GM19324 (cell line): ENCODE measurements around the gene LRRC71.
"Not testable (repeated sequence)": the region's sequence is repeated elsewhere in the genome, so short reads cannot be mapped to it uniquely, and the experiment has no call there.

Experiments
- ATAC-seq: cut with Tn5 transposase; IDR thresholded peaks from one replicate; pipeline ENCODE4 v1.9.1; 2021; ENCODE audit warnings: mild to moderate bottlenecking, moderate library complexity; ENCODE audit not compliant: unreplicated experiment, low FRiP score

LRRC71 gene

DNA sequence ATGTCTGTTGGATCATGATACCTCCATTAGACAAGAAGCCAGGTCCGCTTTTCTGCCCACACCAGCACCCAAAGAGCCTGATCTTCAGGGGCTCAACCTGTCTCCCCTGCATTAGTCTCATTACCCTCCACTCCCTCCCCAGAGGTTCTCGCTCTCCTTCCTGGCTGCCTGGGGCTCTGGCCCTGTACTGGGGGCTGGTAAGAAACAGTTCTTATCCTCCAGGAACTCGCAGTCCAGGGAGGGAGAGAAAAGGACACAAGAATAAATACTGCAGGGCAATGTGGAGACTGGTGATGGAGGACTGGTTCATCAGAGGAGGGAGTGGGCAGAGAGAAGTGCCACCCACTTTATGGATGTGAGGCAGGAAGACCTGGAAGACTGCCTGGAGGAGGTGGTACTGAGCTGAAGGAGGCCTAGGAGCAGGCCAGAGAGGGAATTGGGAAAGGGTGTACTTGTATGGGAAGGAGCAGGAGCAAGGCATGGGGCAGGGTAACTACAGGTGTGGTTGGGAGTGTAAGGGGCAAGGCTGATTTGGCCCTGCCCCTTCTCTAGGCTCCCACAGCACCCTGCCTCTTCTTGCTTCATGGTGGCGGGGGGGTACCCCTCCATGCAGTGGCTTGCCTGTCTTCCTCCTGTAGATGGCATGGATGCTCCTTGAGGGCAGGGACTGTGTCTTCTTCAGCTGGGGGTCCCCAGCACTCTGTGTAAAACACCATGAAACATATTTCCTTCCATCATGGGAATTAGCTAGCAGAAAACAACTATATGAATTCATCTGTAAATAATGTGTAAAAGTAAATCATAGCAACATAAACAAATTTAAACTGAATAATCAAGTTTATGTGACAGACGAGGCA, 5.0 kb downstream of the LRRC71 start:
- ATAC-seq, result no peak

DNA sequence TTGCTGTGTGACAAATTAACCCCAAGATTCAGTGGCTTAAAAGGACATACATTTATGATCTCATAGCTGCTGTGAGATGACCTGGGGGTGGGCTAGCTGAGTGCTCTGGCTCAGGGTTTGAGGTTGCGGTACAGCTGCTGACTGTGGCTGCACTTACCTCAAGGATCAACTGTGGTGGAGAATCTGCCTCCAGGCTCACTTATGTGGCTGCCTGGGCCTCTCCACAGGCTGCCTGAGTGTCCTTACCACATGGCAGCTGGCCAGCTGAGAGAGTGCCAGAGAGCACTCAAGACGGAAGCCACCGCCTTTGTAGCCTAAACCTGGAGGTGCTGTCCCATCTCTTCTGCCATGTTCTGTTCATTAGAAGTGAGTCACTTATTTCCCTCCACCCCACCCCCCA, 5.7 kb downstream of the LRRC71 start:
- no peak for ATAC-seq

DNA sequence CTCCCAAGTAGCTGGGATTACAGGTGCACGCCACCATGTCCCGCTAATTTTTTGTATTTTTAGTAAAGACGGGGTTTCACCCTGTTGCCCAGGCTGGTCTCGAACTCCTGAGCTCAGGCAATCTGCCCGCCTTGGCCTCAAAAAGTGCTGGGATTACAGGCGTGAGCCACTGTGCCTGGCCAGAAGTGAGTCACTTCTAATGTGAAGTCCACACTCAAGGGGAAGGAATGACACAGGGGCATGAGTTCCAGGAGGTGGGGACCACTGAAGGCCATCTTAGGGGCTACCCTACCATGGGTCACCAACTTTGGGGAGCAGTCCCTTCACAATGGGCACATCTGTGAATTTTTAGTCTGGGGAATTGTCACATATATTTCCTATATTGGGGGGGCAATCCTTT, 6.3 kb downstream of the LRRC71 start:
- not testable (repeated sequence) for ATAC-seq

DNA sequence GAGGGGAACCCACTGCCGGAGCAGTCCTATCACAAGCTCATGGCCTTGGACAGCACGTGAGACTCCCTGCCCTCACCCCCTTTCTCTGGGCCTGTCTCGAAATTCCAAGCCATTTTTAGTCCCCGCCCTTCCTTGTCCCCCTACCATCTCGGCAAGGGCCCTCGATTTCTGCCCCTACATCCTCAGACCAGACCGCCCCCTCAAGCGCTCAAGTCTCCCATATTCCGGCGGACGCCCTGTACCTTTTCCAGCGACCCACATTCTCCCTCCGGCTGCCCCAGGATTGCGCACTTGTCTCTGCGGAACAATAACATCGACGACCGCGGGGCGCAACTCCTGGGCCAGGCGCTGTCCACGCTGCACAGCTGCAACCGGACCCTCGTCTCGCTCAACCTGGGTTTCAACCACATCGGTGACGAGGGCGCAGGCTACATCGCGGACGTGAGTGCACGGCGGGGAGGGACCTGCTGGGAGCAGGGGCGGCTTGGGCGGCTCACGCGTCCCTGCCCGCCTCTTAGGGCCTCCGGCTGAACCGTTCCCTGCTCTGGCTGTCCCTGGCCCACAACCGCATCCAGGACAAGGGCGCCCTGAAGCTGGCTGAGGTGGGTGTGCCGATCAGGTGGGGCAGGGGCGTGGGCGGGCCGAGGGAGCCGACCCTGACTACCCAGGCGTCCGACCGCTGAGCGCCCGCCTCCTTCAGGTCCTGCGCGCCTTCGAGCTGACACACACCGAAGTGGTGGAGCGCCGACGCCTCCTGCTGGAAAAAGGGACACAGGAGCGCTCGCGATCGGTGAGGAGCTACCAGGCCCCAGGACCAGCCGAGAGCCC, 7.0 kb downstream of the LRRC71 start:
- no peak for ATAC-seq

- no peak for ATAC-seq
Measured at GRCh38 chr1:156928043-156928602, 7.7 kb downstream of the LRRC71 start.

DNA sequence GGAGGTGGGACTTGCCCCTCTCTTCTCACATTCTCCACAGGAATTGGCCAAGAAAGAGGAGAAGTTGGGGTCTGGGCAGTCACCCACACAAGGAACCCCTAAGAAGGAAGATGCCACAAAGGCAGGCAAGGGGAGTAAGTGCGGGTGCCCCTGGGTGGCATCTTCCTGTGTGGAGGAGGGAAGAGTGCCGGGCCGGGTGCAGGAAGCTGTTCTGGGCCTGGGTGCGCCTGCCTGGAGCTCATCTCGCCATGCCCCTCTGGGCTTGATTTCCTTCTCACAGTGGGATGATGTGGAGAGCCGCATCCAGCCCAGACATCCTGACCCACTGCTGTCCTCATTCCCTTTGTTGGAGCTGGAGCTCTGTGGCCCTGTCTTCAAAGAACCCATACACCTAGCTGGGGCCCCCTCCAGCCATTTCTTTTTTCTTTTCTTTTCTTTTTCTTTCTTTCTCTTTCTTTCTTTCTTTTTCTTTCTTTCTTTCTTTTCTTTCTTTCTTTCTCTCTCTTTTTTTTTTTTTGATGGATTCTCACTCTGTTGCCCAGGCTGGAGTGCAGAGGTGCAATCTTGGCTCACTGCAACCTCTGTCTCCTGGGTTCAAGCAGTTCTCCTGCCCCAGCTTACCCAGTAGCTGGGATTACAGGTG, 9.3 kb downstream of the LRRC71 start:
- no peak for ATAC-seq

- no peak for ATAC-seq
Measured at GRCh38 chr1:156930483-156930882, 10.1 kb downstream of the LRRC71 start.

DNA sequence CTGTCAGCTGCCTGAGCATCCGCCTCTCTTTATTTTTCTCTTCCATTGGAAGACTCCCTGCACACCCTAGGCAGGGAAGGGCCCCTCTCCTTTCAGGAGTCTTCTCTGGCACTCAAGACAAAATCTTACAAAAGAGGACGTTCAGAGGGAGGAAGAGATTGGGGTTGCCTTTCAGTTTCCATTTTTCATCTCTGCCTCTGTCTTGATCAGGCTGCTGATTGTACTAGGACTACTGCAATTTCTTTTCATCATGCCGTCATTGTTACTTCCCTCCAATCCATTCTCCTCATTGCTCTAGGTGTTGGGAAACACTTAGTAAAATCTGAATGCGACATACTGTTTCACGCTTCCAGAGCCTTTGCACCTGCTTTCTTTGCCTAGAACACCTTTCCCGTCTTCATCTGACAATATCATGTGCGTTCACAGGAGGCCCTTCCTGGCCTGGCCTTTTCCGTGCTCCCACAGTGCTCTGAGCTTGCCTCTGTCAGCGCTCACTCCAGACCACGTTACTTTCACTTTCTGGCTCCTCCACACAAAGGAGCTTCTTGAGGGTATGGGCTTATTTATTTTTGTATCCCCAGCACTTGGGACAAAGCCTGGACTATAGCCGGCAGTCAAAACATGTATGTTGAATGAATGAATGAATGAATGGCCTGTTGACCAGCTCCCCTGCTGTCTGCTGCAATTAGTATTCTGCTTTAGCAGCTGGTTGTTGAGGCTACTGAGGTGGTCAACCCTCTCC, 10.9 kb downstream of the LRRC71 start:
- ATAC-seq, result no peak

- no peak for ATAC-seq
Measured at GRCh38 chr1:156931974-156932710, 11.7 kb downstream of the LRRC71 start.

DNA sequence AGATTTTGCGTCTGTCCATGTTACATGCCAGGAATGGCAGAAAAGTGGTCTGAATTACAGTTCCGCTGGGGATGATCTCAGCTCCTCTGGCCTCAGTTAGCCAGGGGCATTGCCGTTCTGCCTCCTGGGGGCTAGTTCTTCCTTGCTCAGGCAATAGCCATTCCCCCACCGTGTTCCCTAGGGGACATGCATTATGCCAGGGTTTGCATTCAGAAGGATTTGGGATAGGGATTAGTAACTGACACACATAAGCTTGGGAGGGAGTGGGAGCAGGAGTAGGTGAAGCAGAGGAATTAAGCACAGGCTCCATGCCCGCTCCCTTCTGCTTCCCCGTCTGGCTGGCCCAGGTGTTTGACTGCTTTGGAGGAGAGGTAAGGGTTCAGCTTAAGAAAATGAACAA, 12.7 kb downstream of the LRRC71 start:
- no peak for ATAC-seq

GRCh38 chr1:156935505-156936128, 15.2 kb downstream of the LRRC71 start:
- no peak for ATAC-seq

DNA sequence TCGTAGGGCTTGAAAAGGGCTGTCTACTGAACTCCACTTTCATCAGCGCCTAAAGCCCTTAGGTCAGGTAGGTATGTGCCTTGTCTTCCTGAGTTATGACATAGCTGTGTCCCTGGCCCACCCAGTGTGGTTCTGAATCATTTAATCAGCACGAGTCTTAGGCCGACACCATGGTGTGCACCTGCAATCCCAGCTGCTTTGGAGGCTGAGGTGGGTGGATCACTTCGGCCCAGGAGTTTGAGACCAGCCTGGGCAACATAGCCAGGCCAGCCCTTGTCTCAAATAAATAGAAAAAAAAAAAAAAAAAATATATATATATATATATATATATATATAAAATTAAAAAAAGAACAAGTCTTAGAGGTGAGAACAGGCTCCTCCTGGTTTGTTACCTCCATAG, 15.8 kb downstream of the LRRC71 start:
- no peak for ATAC-seq

DNA sequence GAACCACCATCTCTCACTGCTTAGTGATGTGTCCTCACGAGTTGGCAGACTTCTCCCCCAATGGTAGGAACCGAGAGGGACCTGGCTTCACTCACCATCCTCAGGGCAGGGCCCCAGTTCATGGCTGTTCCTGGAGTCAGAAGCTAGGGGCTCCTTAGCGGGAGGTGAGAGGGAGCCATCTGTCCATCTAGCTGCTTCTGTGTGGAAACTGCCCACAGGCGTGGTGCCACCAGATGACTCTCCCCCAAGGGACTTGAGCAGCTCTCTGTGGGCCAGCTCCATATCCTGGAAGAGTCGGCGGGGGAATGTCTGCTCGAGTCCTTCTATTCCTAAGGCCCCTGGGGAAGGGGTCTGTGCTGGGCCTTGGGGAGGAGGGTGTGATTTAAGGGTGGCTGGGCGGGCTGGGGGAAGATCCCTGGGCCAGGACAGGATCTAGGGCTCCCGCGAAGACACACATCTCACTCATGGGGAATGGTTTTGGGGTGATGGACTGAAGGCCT, 16.3 kb downstream of the LRRC71 start:
- ATAC-seq, result no peak

DNA sequence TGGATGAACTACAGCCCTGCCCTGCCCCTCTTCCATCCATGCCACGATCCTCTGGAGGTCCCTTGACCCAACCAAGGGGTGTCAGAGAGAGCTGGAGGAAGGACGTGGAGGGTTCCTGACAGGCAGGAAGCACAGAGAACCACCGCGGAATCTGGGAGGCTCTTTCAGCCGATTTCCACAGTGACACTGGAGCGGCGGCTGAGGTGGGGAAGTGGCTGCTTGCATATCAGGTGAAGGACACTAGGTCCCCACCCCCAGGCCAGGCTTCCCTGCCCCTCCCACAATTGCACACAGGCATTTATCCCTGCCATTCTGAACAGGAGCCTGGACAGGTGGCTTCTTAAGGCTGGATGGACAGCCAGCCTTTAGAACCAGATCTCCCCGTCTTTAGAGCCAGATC, 17.5 kb downstream of the LRRC71 start:
- no peak for ATAC-seq

DNA sequence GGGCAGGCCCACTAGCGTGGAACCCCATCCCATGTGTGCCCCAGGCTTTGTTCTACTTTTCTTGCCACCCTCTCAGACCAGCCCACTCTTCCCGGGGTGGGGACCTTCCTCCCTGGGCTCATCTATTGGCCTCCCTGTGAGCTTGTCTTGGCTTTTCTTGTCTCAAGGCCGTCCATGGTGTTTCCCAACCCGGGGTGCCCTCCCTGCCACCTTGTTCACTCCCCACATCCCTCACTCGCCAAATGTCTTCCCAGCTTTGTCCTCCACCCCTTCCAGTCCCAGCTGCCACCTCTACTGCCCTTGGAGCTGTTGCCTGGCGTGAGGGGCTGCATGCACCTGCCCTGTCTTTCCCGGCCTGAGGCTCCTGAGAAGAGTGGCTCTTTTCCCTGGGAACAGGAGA, 18.4 kb downstream of the LRRC71 start:
- no peak for ATAC-seq

DNA sequence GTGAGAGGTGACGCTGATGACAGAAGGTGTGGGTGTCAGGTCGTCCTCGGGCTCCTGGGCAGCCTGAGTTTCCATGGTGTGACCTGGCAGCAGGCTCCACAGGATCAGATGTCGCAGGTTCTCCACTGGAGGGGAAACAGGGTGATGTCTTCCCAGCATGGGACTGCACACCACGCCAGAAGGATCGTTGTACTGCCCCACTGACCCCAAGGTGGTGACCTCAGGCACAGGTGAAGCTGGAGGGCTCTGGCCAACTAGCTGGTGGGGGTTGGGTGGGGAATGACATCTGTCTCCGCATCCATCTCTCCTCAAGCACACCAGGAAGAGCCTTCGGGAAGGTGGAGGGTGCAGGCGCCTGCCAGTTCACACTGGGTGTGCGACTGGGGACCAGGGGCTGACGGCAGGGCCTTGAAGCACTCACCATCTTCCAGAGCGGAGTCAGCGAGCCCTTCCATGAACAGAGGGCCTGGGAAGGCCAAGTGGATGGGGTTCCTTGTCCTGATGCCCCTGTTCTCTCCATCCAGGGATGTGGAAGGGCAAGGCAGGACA, 19.4 kb downstream of the LRRC71 start:
- no peak for ATAC-seq

DNA sequence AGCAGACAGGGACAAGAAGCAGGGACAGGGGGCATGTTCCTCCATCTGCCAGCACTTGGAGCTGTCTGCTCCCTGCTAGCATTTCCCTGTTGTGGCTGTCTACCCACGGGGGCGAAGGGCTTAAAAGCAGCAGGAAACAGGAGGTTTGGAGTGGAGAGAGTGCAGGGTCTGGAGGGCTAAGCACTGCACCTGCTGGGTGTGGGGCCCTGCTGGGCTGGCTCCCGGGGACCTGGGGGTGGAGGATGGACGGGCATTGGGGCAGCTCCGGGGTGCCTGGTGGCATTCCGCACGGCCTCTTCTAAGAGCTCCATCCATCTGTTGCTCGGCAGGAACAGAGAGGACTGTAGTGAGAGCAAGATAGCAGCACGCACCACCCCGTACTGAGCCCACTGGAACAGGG, 21.2 kb downstream of the LRRC71 start:
- ATAC-seq, result no peak

- no peak for ATAC-seq
Measured at GRCh38 chr1:156942176-156942575, 21.7 kb downstream of the LRRC71 start.

GRCh38 chr1:156942576-156942975, 22.1 kb downstream of the LRRC71 start:
- ATAC-seq, result no peak
